ENCODE data around the gene LYST.
"Not testable (repeated sequence)": the region's sequence is repeated elsewhere in the genome, so short reads cannot be mapped to it uniquely, and the experiment has no call there.

Gene LYST

GRCh38 chr1:235639226-235640205 lies 227.2 kb downstream of the LYST start:
- in situ Hi-C loops (cut with HindIII; ENCODE audit: low sequenced_read_pairs), result no loop called here

GRCh38 chr1:235638612-235639011 lies 228.1 kb downstream of the LYST start:
- in situ Hi-C loops (cut with HindIII; ENCODE audit: low sequenced_read_pairs), result not testable (repeated sequence)

- in situ Hi-C loops (cut with HindIII; ENCODE audit: low sequenced_read_pairs), result no loop called here
Observed at GRCh38 chr1:235637756-235638534, 228.8 kb downstream of the LYST start.

GRCh38 chr1:235635938-235636662 lies 230.6 kb downstream of the LYST start:
- in situ Hi-C loops (cut with HindIII; ENCODE audit: low sequenced_read_pairs), result no loop called here

GRCh38 chr1:235632506-235633401 lies 234.0 kb downstream of the LYST start:
- in situ Hi-C loops (cut with HindIII; ENCODE audit: low sequenced_read_pairs), result no loop called here

GRCh38 chr1:235631816-235632215 lies 234.9 kb downstream of the LYST start:
- in situ Hi-C loops (cut with HindIII; ENCODE audit: low sequenced_read_pairs), result no loop called here

GRCh38 chr1:235628316-235629005 lies 238.2 kb downstream of the LYST start:
- in situ Hi-C loops (cut with HindIII; ENCODE audit: low sequenced_read_pairs), result no loop called here

- in situ Hi-C loops (cut with HindIII; ENCODE audit: low sequenced_read_pairs), result no loop called here
Observed at GRCh38 chr1:235625831-235626230, 240.9 kb downstream of the LYST start.

GRCh38 chr1:235625340-235625739 lies 241.4 kb downstream of the LYST start:
- in situ Hi-C loops (cut with HindIII; ENCODE audit: low sequenced_read_pairs), result no loop called here

- in situ Hi-C loops (cut with HindIII; ENCODE audit: low sequenced_read_pairs), result no loop called here
Observed at GRCh38 chr1:235624721-235625333, 241.9 kb downstream of the LYST start.

- in situ Hi-C loops (cut with HindIII; ENCODE audit: low sequenced_read_pairs), result no loop called here
Observed at GRCh38 chr1:235622936-235623779, 243.5 kb downstream of the LYST start.

GRCh38 chr1:235619149-235619548 lies 247.6 kb downstream of the LYST start:
- in situ Hi-C loops (cut with HindIII; ENCODE audit: low sequenced_read_pairs), result not testable (repeated sequence)

GRCh38 chr1:235617808-235618207 lies 248.9 kb downstream of the LYST start:
- in situ Hi-C loops (cut with HindIII; ENCODE audit: low sequenced_read_pairs), result no loop called here

- in situ Hi-C loops (cut with HindIII; ENCODE audit: low sequenced_read_pairs), result no loop called here
Observed at GRCh38 chr1:235617140-235617539, 249.6 kb downstream of the LYST start.

GRCh38 chr1:235614442-235614954 lies 252.2 kb downstream of the LYST start:
- in situ Hi-C loops (cut with HindIII; ENCODE audit: low sequenced_read_pairs), result no loop called here

- in situ Hi-C loops (cut with HindIII; ENCODE audit: low sequenced_read_pairs), result no loop called here
Observed at GRCh38 chr1:235613602-235614001, 253.1 kb downstream of the LYST start.

GRCh38 chr1:235612761-235613160 lies 253.9 kb downstream of the LYST start:
- in situ Hi-C loops (cut with HindIII; ENCODE audit: low sequenced_read_pairs), result no loop called here
